ENCODE measurements around the gene TMEM169.

Gene TMEM169

GRCh38 chr2:216069028-216069427 is 12.7 kb upstream of the TMEM169 start:
- no peak overlapping the region for H3K4me3 ChIP-seq (replicated peaks in 1 of 2; ENCODE audit: low read depth in 2 of 2, low read length in 2 of 2)
- no peak for DNase-seq (ENCODE audit: low read depth in 2 of 2)
- TF ChIP-seq, protein P1, sequence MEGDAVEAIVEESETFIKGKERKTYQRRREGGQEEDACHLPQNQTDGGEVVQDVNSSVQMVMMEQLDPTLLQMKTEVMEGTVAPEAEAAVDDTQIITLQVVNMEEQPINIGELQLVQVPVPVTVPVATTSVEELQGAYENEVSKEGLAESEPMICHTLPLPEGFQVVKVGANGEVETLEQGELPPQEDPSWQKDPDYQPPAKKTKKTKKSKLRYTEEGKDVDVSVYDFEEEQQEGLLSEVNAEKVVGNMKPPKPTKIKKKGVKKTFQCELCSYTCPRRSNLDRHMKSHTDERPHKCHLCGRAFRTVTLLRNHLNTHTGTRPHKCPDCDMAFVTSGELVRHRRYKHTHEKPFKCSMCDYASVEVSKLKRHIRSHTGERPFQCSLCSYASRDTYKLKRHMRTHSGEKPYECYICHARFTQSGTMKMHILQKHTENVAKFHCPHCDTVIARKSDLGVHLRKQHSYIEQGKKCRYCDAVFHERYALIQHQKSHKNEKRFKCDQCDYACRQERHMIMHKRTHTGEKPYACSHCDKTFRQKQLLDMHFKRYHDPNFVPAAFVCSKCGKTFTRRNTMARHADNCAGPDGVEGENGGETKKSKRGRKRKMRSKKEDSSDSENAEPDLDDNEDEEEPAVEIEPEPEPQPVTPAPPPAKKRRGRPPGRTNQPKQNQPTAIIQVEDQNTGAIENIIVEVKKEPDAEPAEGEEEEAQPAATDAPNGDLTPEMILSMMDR (IDR thresholded peaks at IDR 0.05; ENCODE audit: low read depth, low read length): no peak

DNA sequence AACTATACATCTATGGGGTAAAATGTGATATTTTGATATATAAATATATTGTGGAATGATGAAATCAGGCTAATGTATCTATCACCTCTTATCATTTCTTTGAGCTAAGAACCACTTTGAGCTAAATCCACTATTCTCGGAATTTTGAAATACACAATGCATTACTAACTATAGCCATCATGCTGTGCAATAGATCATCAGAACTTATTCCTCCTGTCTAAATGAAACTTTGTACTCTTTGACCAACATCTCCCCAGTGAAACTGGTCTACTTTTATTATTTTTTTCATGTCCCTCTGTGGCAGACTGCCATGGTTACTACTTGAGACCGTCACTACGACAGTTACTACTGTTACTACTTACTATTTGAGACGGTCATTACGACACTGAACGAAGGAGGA is 11.5 kb upstream of the TMEM169 start:
- DNase-seq (ENCODE audit: low read depth in 2 of 2): no peak
- no peak overlapping the region for H3K4me3 ChIP-seq (replicated peaks in 1 of 2; ENCODE audit: low read depth in 2 of 2, low read length in 2 of 2)
- TF ChIP-seq, protein P1 (IDR thresholded peaks at IDR 0.05; ENCODE audit: low read depth, low read length): no peak

DNA sequence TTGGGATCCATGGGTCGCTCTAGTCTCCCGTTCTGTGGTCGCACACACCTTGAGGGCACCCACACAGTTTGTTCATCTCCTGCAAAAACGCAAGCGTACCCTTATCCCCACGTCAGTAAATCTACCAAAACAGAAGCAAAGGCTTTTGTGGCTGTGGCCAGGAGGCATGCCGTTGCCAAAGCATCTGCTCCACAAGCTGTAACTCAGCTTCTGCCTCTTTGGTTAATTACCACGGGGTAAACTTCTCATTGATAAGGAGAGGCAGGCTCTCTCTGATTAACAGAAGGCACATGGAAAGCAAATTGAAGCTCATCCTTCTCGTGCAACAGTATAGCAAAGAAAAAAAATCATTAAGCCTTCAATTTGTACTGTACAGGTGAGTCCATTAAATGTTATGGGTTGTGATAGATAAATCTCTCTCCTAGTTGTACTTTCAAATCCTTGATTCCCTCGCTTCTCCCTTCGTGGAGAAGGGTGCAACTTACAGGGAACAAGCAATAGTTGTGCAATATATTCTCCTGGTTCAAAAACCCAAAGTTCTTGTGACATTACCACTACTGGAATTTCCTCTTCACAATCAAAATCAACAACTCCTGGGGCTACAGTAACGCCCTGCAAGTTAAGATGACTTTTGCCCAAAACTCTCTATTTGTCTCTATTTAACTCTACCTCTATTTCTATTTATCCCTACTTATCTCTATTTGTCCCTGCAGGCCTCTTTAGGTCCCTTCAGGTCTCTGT is 10.4 kb upstream of the TMEM169 start:
- DNase-seq (ENCODE audit: low read depth in 2 of 2): peak; percentile 33
- no peak overlapping the region for H3K4me3 ChIP-seq (replicated peaks in 1 of 2; ENCODE audit: low read depth in 2 of 2, low read length in 2 of 2)
- TF ChIP-seq, protein P1 (IDR thresholded peaks at IDR 0.05; ENCODE audit: low read depth, low read length): no peak

GRCh38 chr2:216072473-216072872 is 9.2 kb upstream of the TMEM169 start:
- TF ChIP-seq, protein P1 (IDR thresholded peaks at IDR 0.05; ENCODE audit: low read depth, low read length): no peak
- no peak overlapping the region for H3K4me3 ChIP-seq (replicated peaks in 1 of 2; ENCODE audit: low read depth in 2 of 2, low read length in 2 of 2)
- DNase-seq (ENCODE audit: low read depth in 2 of 2): no peak

DNA sequence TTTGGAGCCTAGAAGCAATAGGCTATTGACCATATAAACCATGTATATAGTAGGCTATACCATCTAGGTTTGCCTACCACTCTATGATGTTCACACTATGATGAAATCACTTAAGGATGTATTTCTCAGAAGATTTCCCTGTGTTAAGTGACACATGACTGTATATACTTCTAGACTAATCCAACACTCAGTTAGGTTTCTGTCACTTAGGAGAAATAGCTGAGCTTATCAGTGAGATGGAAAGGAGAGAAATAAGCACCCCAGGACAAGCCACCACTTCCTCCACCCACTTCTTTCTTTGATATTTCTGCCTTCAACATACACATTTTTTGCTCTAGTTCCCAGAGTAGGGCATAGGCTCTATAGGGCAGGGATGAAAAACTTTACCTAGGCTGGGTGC is 7.9 kb upstream of the TMEM169 start:
- TF ChIP-seq, protein P1 (IDR thresholded peaks at IDR 0.05; ENCODE audit: low read depth, low read length): no peak
- H3K4me3 ChIP-seq (replicated peaks in 1 of 2; ENCODE audit: low read depth in 2 of 2, low read length in 2 of 2): no peak overlapping the region
- DNase-seq (ENCODE audit: low read depth in 2 of 2): no peak

GRCh38 chr2:216074380-216074779 is 7.3 kb upstream of the TMEM169 start:
- no peak for DNase-seq (ENCODE audit: low read depth in 2 of 2)
- H3K4me3 ChIP-seq (replicated peaks in 1 of 2; ENCODE audit: low read depth in 2 of 2, low read length in 2 of 2): no peak overlapping the region
- TF ChIP-seq, protein P1 (IDR thresholded peaks at IDR 0.05; ENCODE audit: low read depth, low read length): no peak

- peak in 1 of 2 donors; percentile 26 for DNase-seq (ENCODE audit: low read depth in 2 of 2)
- TF ChIP-seq, protein P1 (IDR thresholded peaks at IDR 0.05; ENCODE audit: low read depth, low read length): no peak
Observed at GRCh38 chr2:216074794-216075193, 6.9 kb upstream of the TMEM169 start.

More at GRCh38 chr2:216074794-216075193, 6.9 kb upstream of the TMEM169 start:
- no peak overlapping the region for H3K4me3 ChIP-seq (replicated peaks in 1 of 2; ENCODE audit: low read depth in 2 of 2, low read length in 2 of 2)
